HG02981 (cell line): ENCODE results near the gene HAGHL.
"Not testable (repeated sequence)": the region's sequence is repeated elsewhere in the genome, so short reads cannot be mapped to it uniquely, and the experiment has no call there.

ENCODE experiments used
- ATAC-seq: cut with Tn5 transposase; IDR thresholded peaks from one replicate; pipeline ENCODE4 v1.9.1; 2021; ENCODE audit warnings: mild to moderate bottlenecking, moderate library complexity; ENCODE audit not compliant: unreplicated experiment

The HAGHL gene

GRCh38 chr16:750485-750884 lies 23.6 kb downstream of the HAGHL start:
- ATAC-seq = no peak

- ATAC-seq = no peak
These were observed 24.5 kb downstream of the HAGHL start for GRCh38 chr16:751152-752006.

DNA sequence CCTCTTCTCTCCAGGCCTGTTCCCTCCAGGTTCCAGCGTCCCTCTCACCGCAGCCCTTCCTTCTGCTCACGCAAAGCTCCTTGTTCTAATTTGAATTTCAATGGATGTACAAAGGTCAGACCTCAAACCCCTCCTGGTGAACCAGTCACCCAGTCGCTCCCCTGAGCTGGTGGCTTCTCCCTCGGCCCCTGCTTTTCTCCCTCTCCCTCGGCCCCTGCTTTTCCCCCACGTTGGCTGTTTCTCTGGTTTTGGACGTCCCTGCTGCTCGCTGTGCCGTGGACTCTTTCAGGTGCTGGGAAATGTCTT lies 25.1 kb downstream of the HAGHL start:
- ATAC-seq = no peak

DNA sequence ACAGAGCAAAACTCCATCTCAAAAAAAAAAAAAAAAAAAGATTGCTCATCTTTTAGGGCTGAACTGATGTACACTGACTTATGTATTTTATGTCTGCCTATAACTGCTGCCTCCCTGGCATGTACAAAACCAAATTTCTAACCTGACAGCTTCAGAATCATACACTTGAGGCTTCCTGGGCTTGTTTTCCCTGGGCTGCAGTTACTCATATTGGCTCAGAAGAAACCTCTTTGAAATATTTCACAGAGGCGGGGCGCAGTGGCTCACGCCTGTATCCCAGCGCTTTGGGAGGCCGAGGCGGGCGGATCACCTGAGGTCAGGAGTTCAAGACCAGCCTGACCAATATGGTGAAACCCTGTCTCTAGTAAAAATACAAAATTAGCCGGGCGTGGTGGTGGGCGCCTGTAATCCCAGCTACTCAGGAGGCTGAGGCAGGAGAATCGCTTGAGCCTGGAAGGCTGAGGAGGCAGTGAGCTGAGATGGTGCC lies 27.3 kb downstream of the HAGHL start:
- ATAC-seq = not testable (repeated sequence)

- ATAC-seq = no peak
These were observed 27.8 kb downstream of the HAGHL start for GRCh38 chr16:754656-755055.

GRCh38 chr16:756428-756827 lies 29.5 kb downstream of the HAGHL start:
- no peak for ATAC-seq

GRCh38 chr16:759110-759910 lies 32.4 kb downstream of the HAGHL start:
- no peak for ATAC-seq

DNA sequence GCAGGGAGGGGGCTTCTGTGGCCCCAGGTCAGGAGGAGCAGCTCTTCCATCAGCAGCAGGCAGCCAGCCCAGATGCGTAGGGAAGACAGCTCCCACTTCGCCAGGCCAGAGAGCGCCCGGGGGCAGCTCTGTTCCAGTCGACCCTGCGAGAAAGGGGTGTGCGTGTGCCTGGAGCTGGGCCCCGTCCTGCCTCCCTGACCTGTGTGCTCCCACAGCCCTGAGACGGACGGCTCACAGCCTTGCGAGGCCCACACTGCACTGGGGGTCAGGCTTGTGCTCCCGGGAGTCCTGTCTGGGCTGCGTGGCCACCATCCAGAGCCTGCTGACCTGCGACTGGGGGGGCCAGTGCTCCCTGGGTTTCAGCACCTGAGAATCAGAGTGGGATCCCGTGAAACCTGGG lies 33.2 kb downstream of the HAGHL start:
- ATAC-seq = no peak

GRCh38 chr16:760545-761343 lies 33.8 kb downstream of the HAGHL start, which contains the start of gene MSLN:
TSS of gene MSLN (plus strand) at chr16:760734. CDS start at chr16:762681, 1,947 bp downstream.
- ATAC-seq = no peak

GRCh38 chr16:761625-762513 lies 35.0 kb downstream of the HAGHL start:
- ATAC-seq = no peak

DNA sequence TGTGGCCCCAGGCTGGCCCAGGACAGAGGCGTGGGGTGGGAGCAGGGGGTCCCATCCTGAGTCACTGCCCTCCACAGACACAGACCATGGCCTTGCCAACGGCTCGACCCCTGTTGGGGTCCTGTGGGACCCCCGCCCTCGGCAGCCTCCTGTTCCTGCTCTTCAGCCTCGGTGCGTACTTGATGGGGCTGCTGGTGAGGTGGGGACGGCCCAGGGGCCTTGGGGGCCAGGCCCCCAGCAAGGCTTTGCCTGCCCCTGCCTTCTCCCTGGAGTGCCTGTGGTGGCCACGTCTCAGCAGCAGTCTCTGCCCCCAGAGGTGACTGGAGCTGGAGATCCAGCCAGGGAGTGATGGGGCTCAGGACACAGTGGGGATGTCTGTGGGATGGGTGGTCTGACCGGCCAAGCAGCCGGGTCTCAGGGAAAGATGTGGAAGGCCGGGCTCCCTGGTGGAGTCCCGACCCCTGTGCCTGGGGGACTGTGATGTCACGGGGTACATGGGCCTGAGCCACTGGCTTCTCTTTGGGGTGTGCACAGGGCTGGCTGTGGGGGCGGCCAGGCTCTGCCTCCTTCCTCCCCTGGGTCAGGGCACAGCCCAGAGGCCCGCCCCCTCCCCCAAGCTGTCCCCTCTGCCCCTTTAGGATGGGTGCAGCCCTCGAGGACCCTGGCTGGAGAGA lies 35.8 kb downstream of the HAGHL start:
- no peak for ATAC-seq

GRCh38 chr16:763369-764183 lies 36.7 kb downstream of the HAGHL start:
- ATAC-seq = no peak

DNA sequence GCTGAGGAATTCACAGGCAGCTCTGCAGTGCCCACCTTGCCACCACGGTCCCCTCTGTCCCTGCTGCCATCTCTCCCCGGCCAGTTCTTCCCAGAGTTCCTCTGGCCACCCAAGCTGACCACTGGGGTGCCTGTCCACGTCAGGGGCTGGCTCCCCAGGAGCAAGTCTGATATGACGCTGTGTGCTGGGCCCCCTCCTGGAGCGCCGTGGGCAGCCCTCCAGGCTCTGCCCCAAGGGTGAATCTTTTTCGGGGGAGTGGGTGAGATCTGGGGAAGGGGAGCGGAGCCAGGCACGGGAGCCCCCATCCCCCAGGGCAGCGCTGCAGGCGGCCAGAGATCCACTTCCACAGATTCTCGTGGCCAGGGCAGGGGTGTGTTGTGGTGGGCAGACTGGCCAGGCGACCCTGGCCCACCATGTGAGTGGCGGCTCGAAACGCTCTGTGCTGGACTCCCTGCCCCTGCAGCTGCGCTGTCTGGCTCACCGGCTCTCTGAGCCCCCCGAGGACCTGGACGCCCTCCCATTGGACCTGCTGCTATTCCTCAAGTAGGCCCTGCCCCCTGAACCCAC lies 37.4 kb downstream of the HAGHL start:
- ATAC-seq = no peak

DNA sequence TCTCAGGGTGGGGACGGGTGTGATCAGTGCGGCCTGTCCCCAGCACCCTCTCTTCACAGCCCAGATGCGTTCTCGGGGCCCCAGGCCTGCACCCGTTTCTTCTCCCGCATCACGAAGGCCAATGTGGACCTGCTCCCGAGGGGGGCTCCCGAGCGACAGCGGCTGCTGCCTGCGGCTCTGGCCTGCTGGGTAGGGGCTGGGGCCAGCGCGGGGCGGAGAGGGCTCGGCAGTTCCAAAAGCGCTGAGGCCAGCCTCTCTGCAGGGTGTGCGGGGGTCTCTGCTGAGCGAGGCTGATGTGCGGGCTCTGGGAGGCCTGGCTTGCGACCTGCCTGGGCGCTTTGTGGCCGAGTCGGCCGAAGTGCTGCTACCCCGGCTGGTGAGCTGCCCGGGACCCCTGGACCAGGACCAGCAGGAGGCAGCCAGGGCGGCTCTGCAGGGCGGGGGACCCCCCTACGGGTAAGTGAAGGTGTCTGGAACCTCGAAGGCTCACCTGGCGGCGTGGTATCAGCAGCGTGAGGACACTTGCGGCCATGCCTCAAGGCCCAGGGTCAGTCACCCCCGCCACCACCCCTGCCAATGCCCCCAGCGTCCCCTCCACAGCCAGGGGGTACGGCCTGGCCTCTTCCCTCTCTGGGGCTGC lies 38.1 kb downstream of the HAGHL start:
- ATAC-seq = no peak

DNA sequence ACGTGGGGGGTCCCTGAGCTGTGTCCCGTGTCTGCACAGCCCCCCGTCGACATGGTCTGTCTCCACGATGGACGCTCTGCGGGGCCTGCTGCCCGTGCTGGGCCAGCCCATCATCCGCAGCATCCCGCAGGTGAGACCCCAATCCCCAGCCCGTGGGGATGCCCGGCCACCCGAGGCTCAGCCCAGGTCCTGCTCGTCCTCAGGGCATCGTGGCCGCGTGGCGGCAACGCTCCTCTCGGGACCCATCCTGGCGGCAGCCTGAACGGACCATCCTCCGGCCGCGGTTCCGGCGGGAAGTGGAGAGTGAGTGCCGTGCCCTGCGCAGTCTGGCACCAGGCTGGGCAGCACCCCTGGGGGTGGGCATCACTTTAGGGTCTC lies 38.6 kb downstream of the HAGHL start:
- no peak for ATAC-seq

DNA sequence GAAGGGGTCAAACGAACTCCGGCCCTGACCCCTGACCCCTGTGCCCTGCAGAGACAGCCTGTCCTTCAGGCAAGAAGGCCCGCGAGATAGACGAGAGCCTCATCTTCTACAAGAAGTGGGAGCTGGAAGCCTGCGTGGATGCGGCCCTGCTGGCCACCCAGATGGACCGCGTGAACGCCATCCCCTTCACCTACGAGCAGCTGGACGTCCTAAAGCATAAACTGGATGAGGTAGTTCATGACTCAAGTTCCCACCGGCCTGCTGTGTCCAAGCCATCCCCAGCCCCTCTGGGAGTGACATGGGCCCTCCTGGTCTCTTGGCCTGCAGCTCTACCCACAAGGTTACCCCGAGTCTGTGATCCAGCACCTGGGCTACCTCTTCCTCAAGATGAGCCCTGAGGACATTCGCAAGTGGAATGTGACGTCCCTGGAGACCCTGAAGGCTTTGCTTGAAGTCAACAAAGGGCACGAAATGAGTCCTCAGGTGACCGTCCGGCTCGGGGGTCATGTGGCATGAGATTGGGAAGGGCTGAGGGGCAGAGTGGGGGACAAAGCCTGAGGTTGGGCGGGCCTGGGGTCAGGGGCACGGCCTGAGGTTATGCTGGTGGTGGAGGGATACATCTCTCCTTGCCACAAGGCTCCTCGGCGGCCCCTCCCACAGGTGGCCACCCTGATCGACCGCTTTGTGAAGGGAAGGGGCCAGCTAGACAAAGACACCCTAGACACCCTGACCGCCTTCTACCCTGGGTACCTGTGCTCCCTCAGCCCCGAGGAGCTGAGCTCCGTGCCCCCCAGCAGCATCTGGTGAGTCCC lies 39.3 kb downstream of the HAGHL start:
- no peak for ATAC-seq
